ENCODE results near the gene ITPRIPL1.

Gene ITPRIPL1

DNA sequence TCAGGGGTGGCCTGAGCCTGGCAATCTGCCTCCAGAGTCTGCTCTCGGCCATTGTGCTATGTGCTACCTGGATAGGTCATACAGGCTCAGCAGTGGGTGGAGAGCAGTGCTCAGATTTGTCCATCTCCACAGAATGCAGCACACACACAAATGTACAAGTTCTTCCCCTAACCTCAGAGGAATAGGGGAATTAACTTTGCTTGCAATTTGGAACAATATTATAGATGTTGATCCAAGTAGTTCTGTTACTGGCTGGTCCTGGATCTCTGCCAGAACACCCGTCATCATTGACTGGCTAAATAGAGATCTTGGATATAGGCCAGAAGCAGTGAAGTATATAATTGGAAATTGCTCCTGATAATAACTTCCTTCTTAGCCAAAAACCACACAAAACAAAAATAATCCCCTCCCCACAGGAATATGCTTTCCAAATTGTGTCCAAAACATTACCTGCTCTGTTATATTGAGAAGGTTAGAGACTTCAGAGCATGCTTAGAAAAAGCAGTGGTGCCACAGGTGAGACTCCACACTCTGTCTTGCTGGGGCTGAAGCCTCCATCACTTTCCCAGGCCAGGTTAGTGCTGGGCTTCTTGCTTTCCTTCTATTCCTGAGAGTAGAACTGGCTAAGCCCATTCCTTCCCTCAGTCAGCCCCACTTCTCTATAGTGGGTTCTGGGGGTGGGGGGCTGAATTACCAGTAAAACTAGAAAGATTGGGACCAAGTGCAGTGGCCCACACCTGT, 49.3 kb downstream of the ITPRIPL1 start:
- no peak overlapping the region for H3K9ac ChIP-seq (ENCODE audit: low read length)
- H3K36me3 ChIP-seq (ENCODE audit: insufficient read depth, low read length), result peaks cover 49% of the 10 kb centered on the region

More for the DNA sequence above, 49.3 kb downstream of the ITPRIPL1 start:
- no peaks in the 10 kb centered on the region for H3K79me2 ChIP-seq (ENCODE audit: insufficient read depth, low read length)
- H3K27me3 ChIP-seq (ENCODE audit: insufficient read depth, low read length), result no peaks in the 10 kb centered on the region
- no peak overlapping the region for H3K4me3 ChIP-seq (ENCODE audit: low read depth, low read length, poor library complexity, severe bottlenecking)
- TF ChIP-seq EZH2 (IDR thresholded peaks at IDR 0.05; ENCODE audit: borderline replicate concordance, low read length), result no peak
- TF ChIP-seq, protein P1, sequence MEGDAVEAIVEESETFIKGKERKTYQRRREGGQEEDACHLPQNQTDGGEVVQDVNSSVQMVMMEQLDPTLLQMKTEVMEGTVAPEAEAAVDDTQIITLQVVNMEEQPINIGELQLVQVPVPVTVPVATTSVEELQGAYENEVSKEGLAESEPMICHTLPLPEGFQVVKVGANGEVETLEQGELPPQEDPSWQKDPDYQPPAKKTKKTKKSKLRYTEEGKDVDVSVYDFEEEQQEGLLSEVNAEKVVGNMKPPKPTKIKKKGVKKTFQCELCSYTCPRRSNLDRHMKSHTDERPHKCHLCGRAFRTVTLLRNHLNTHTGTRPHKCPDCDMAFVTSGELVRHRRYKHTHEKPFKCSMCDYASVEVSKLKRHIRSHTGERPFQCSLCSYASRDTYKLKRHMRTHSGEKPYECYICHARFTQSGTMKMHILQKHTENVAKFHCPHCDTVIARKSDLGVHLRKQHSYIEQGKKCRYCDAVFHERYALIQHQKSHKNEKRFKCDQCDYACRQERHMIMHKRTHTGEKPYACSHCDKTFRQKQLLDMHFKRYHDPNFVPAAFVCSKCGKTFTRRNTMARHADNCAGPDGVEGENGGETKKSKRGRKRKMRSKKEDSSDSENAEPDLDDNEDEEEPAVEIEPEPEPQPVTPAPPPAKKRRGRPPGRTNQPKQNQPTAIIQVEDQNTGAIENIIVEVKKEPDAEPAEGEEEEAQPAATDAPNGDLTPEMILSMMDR (IDR thresholded peaks at IDR 0.05; ENCODE audit: low read length), result no peak
- H3K27ac ChIP-seq (ENCODE audit: low read depth, low read length, poor library complexity, severe bottlenecking), result no peak overlapping the region
- H3K9me2 ChIP-seq (ENCODE audit: low read depth, low read length), result no peaks in the 10 kb centered on the region
- H2AFZ ChIP-seq (ENCODE audit: low read length), result no peak overlapping the region
- H3K4me1 ChIP-seq (ENCODE audit: insufficient read depth, low read length, severe bottlenecking), result no peaks in the 10 kb centered on the region
- no peaks in the 10 kb centered on the region for H3F3A ChIP-seq (ENCODE audit: insufficient read depth, low read length)
- no peaks in the 10 kb centered on the region for H4K20me1 ChIP-seq (ENCODE audit: insufficient read depth, low read length)
- peaks cover 7% of the 10 kb centered on the region; the same call in 1 of the 2 replicates for H3K9me3 ChIP-seq (ENCODE audit: low read length)
- H3K4me2 ChIP-seq (ENCODE audit: low read length), result no peak overlapping the region
